ENCODE results near the gene ANKRD44. TPM values are rescaled to one million over a fixed set of nuclear protein-coding genes. Genes with fewer than 3 reads are reported as not detected.
A peak's percentile ranks its signal among the peaks of the same experiment; 100 is the strongest.

Gene ANKRD44
- total RNA-seq, 1 donor from 2014 or later: 3.4 TPM

GRCh38 chr2:196951973-196952372 lies 358.6 kb downstream of the ANKRD44 start:
- Histone ChIP-seq H3K9ac (no peak overlapping the region), H3K36me3 (no peaks in the 10 kb centered on the region), H3K4me3 (no peak overlapping the region), H3K4me2 (no peak overlapping the region), H2AFZ (replicated peaks) (peak overlapping the region; percentile 38), H4K20me1 (ENCODE audit: low read depth) (no peaks in the 10 kb centered on the region), H3K79me2 (ENCODE audit: low read depth) (no peaks in the 10 kb centered on the region), H3K9me3 (ENCODE audit: low read depth) (no peaks in the 10 kb centered on the region), H3K27ac (no peak overlapping the region), H3K4me1 (peaks cover 38% of the 10 kb centered on the region), H3K27me3 (no peaks in the 10 kb centered on the region), H3F3A (ENCODE audit: low read depth) (peaks cover 19% of the 10 kb centered on the region)
- H3K27me3 Mint-ChIP-seq (ENCODE audit: insufficient read depth, low read depth): peaks cover 9% of the 10 kb centered on the region
- H3K4me3 Mint-ChIP-seq: no peak overlapping the region
- H3K36me3 Mint-ChIP-seq: no peaks in the 10 kb centered on the region
- peaks cover 9% of the 10 kb centered on the region for H3K4me1 Mint-ChIP-seq
- H3K9me3 Mint-ChIP-seq: peaks cover 3% of the 10 kb centered on the region
- no peak overlapping the region for H3K27ac Mint-ChIP-seq
- DNase-seq (ENCODE audit: low spot score): no peak
- TF ChIP-seq EZH2phosphoT487 (IDR thresholded peaks at IDR 0.05) (no peak), CTCF (IDR thresholded peaks at IDR 0.05) (no peak), EZH2 (IDR thresholded peaks at IDR 0.05) (no peak)

GRCh38 chr2:196949116-196949515 lies 361.5 kb downstream of the ANKRD44 start:
- H3K4me1 ChIP-seq: peaks cover 18% of the 10 kb centered on the region
- TF ChIP-seq EZH2 (IDR thresholded peaks at IDR 0.05) (no peak), EZH2phosphoT487 (IDR thresholded peaks at IDR 0.05) (no peak), CTCF (IDR thresholded peaks at IDR 0.05) (no peak)
- no peaks in the 10 kb centered on the region for H3K9me3 ChIP-seq (ENCODE audit: low read depth)
- no peak overlapping the region for H3K9ac ChIP-seq
- Mint-ChIP-seq H3K27ac (no peak overlapping the region), H3K4me3 (no peak overlapping the region), H3K4me1 (peaks cover 5% of the 10 kb centered on the region), H3K9me3 (no peaks in the 10 kb centered on the region), H3K27me3 (ENCODE audit: insufficient read depth, low read depth) (peaks cover 4% of the 10 kb centered on the region), H3K36me3 (no peaks in the 10 kb centered on the region)
- no peaks in the 10 kb centered on the region for H4K20me1 ChIP-seq (ENCODE audit: low read depth)
- no peaks in the 10 kb centered on the region for H3K27me3 ChIP-seq
- no peak for DNase-seq (ENCODE audit: low spot score)
- H3K4me2 ChIP-seq: no peak overlapping the region
- no peaks in the 10 kb centered on the region for H3K79me2 ChIP-seq (ENCODE audit: low read depth)
- H3F3A ChIP-seq (ENCODE audit: low read depth): no peaks in the 10 kb centered on the region
- H2AFZ ChIP-seq (replicated peaks): no peak overlapping the region
- no peaks in the 10 kb centered on the region for H3K36me3 ChIP-seq
- H3K27ac ChIP-seq: no peak overlapping the region
- H3K4me3 ChIP-seq: no peak overlapping the region

- H3K36me3 ChIP-seq: no peaks in the 10 kb centered on the region
- H3K36me3 Mint-ChIP-seq: no peaks in the 10 kb centered on the region
- peaks cover 17% of the 10 kb centered on the region for H3K4me1 ChIP-seq
- H3K9ac ChIP-seq: no peak overlapping the region
- TF ChIP-seq EZH2 (IDR thresholded peaks at IDR 0.05): no peak
- no peak for TF ChIP-seq CTCF (IDR thresholded peaks at IDR 0.05)
- TF ChIP-seq EZH2phosphoT487 (IDR thresholded peaks at IDR 0.05): no peak
- H3K4me1 Mint-ChIP-seq: peaks cover 3% of the 10 kb centered on the region
- no peak overlapping the region for H3K4me2 ChIP-seq
- no peaks in the 10 kb centered on the region for H3K9me3 ChIP-seq (ENCODE audit: low read depth)
- H3K4me3 ChIP-seq: no peak overlapping the region
- H3K27ac Mint-ChIP-seq: no peak overlapping the region
- DNase-seq (ENCODE audit: low spot score): peak; percentile 45
- no peak overlapping the region for H3K4me3 Mint-ChIP-seq
- H3K27me3 Mint-ChIP-seq (ENCODE audit: insufficient read depth, low read depth): no peaks in the 10 kb centered on the region
- H2AFZ ChIP-seq (replicated peaks): peak overlapping the region; percentile 84
- no peaks in the 10 kb centered on the region for H3K27me3 ChIP-seq
- H3K79me2 ChIP-seq (ENCODE audit: low read depth): no peaks in the 10 kb centered on the region
- H4K20me1 ChIP-seq (ENCODE audit: low read depth): no peaks in the 10 kb centered on the region
- no peaks in the 10 kb centered on the region for H3F3A ChIP-seq (ENCODE audit: low read depth)
- no peak overlapping the region for H3K27ac ChIP-seq
- H3K9me3 Mint-ChIP-seq: no peaks in the 10 kb centered on the region
These were observed 366.0 kb downstream of the ANKRD44 start for GRCh38 chr2:196944570-196944969.
